GM18861 (cell line): ENCODE results near the gene HLA-B.

ENCODE experiments used
- ATAC-seq: cut with Tn5 transposase; IDR thresholded peaks from one replicate; pipeline ENCODE4 v1.9.1; 2021; ENCODE audit not compliant: unreplicated experiment

The HLA-B gene

DNA sequence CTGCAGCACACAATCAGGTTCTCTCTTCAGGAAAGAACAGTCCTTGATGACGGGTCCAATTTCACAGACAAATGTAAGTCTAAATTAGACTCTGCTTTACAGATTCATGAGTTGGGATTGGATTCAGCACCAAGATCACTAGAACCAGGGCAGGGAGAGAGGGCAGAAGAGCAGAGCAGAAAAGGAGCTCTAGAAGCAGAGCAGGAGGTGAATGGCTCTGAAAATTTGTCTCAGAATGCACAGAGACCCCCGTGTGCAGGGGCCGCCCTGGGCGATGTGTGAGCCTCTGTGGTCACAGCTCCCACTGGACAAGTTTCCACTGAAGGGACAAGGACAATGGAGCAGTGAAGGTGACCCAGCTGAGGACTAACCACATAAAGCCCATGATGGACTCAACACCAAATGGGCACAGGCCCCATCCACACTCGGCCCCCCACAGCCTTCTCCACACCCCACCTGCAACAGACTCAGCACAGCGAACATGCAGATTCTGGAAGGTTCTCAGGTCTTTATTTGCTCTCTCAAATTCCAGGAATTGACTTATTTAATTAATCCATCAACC lies 3.5 kb downstream of the HLA-B start:
- ATAC-seq: no peak

DNA sequence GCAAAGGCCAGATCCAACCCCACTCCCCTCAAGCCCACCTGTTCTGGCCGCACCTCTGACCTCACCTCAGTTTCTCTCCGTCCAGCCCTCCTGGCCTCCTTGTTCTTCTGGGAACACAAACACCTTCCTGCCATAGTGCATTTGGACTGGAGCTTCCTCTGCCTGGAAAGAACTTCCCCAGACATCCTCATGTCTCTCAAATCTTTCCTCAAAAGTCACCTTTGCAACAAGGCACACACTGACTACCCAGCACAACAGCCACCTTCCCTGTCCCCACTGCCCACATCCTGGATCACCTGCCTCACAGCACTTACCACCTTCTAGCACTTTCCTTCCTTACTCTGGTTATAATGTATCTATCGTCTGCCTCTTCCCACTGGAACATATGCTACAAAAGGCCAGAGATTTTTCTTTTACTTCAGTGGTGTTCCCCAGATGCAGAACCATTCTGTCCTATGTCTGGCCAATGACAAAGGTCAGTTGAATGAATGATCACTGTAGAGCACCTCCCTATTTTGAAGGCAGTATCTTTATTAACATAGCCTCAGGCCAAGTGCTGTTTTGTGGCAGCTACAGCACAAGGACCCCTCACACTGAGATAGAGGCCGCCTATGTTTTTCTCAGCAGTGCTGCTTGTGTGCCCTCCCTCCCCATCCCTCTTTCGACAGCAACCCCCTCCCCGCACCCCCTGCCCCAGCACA lies 4.1 kb downstream of the HLA-B start:
- no peak for ATAC-seq

DNA sequence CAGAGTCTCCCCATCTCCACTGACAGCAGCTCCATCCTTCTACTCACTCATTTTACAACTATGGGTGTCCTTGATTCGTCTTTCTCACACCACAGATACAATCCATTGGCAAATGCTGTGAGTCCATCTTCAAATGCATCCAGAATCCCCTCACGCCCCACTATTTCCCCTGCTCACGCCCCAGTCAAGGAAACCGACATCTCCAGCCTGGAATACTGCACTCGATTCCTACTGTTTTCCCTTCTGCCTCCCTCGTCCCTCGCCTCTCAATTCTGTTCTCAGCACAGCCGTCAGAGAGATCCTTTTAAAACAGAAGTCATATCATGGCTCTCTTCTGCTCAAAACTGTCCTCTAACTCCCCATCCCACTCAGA lies 4.7 kb downstream of the HLA-B start:
- ATAC-seq: no peak

GRCh38 chr6:31351401-31352309 lies 5.3 kb downstream of the HLA-B start:
- ATAC-seq: no peak

DNA sequence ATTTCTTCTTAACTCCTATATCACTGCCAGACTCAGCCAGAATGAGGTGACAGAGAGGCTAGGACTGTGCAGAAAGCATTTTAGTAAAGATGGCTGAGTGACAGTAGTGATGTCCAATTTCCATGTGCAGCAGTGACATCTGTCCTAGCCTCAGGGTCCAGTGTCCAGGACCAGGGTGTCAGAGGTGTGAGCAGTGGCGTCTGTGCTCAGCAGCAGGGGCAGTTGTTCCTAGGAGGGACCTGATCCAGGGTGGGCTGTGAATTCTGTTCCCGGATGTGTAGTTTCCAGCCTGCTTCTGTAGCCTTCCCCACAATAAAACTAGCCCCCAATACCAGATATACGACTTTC lies 6.0 kb downstream of the HLA-B start:
- ATAC-seq: no peak

DNA sequence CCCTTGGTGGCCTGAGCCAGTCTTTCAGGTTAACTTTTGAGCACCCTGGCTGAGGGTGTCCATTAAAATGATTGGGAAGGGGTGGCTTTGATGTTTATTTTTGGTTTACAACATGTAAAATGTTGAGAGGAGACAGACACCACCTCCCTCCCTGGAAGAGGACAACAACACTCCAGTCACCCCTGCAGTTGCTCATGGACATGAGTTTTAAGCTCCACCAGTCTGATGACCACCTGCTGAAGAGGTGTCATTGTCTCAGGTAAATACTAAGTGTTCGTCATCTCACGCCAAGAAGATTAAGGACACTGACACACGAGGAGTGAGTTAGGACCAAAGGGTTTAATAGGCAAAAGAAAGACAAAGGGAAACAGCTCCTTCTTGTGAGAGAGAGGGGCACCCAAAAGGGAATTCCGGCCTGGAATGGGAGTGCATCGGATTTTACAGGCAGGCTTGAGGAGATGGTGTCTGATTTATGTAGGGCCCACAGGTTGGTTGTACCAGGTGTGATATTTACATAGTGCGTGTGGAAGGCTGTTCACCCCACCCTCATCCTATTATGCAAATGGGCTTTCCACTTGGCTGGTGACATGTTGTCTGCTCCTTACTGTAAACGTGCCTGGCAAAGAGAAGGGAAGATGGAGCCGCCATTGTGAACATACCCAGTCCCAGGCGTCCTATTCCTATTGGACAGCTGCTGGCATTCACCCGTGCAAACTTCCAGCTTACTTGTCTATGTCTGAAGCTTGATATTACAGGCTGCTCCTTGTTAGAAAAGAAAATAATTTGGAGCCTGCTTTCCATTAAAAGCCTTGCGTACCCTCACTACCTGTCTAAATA lies 6.6 kb downstream of the HLA-B start:
- ATAC-seq: no peak

- no peak for ATAC-seq
These were observed 7.7 kb downstream of the HLA-B start for GRCh38 chr6:31349301-31349700.

DNA sequence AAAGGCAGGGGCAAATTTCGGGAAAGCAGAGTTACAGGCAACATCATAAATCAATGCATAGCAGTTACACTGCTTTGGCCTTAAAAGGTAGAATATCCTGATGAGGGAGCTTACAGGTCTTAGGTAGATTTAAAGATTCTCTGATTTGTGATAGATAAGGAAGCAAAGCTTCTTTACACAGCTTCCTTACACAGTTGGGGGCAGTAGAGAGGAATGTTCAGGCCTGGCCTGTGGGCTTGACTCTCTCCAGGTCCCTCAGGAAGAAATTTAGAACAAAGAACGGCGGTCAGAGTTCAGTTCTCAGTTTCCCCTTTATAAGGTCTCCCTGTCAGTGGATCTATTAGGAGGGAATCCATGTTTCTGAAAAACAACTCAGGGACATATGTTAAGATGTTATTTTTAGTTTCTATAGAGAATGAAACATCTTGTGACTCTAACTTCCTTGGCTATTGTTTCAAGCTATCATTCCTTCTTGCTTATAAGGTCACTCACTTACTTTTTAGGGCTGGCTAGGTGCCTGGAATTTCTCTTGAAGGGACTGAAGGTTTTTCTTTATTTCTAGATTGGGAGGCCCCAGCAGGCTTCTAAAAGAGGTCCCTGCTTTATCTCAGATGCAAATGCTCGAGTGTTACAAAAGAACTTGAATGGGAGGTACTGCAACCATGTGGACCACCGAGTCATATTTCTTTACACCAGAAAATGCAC lies 11.8 kb downstream of the HLA-B start:
- no peak for ATAC-seq

GRCh38 chr6:31340228-31340627 lies 16.8 kb downstream of the HLA-B start:
- ATAC-seq: no peak

GRCh38 chr6:31339210-31339609 lies 17.8 kb downstream of the HLA-B start:
- ATAC-seq: no peak

- ATAC-seq: no peak
These were observed 20.0 kb downstream of the HLA-B start for GRCh38 chr6:31336896-31337496.

DNA sequence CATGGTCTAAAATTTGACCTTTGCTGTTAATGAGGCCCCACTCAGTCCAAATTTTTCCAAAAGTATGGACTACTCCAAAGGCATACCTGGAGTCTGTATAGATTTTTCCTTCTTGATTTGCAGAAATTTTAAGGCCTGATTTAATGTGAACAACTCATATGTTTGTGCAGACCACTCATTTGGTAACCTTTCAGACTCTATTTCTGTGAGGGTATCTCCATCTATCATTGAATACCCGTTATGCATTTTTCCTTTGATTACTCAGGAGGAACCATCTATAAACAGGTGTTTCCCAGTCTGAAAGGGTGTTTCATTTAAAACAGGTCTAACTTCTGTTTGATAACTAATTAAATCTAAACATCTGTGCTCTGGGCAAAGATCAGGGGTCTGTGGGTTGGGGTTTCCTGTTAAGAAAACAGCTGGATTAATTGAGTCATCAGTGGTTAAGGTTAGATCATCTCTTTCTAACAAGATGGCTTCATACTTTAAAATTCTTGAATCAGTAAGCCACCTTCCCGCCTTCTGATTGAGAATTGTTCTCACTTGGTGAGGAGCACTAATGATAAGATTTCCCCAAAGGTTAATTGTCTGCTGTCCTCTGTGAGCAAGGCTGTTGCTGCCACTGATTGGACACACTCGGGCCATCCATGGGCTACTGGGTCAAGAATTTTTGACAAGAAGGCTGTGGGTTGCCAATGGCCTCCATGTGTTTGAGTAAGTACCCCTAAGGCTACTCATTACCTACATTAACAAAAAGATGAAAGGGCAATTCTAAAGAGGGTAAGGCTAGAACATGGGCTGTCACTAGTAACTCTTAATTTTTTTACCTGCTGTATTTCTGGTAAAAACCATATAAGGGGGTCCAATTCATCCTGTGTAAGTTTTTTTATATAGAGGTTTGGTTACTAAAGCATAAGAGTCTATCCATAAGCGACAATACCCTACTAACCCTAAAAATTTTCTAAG lies 24.1 kb downstream of the HLA-B start:
- ATAC-seq: no peak

- ATAC-seq: no peak
These were observed 28.5 kb downstream of the HLA-B start for GRCh38 chr6:31328355-31328960.

- no peak for ATAC-seq
These were observed 35.2 kb downstream of the HLA-B start for GRCh38 chr6:31321820-31322219.

DNA sequence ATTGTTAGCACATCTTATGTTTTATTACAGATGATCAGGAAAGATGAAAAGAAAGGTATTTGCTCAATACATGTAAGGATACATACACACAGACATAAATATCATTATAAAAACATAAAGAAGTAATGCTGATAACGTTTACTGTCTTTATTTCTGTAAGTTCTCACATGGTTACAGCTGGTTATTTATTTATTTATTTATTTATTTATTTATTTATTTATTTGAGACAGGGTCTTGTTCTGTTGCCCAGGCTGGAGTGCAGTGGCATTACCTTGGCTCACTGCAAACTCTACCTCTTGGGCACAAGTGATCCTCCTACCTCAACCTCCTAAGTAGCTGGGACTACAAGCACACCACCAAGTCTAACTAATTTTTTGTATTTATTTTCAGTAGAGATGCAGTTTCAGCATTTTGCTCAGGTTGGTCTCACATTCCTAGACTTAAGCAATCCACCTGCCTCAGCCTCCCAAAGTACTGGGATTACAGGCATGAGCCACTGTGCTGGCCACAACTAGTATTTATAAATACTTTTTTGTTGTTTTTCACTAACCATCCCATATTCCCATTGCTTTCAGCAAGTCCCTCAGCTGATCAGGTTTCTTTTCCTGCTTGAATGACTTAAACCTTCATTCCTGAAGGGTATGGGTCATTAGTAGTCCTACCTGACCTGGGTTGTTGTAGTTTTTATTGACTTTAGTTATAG lies 35.8 kb downstream of the HLA-B start:
- no peak for ATAC-seq

DNA sequence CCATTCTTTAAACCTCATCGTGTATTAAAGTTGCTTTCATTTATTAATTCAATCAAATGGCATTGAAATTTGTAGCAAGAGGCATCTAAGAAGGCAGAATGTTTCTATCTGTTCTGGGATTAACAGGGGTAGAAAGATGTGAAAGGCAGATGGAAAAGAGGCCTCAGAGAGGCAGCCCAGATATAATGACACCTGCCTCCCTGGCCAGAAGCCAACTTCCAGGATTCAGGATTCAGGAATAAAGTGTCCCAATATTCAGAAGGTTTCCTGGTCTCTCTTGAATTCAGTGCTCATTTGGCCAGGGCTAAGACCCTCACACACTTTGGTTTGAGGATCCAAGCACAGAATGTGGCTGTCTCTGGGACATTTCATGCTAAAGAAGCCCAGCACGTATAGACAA lies 39.9 kb downstream of the HLA-B start:
- ATAC-seq: no peak

- ATAC-seq: no peak
These were observed 47.3 kb downstream of the HLA-B start for GRCh38 chr6:31309641-31310040.

DNA sequence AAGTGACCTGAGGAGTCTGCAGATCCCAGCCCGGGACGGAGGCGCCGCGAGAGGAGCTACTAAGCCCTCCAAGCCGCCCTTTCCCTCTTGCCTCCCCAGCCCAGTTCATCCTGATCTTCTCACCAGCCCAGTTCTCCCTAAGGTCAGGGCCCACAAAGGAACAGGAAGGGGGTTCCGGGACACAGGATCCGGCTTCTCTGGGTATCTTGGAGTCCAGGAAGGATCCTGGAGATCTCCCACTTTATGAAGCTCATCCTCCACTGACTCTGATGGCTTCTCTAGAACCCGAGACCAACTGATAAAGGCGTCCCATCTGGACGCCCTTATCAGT lies 48.2 kb downstream of the HLA-B start:
- no peak for ATAC-seq
